Bone marrow (tissue), 2 donors: ENCODE results near the gene WDR90.
"Not testable (repeated sequence)": the region's sequence is repeated elsewhere in the genome, so short reads cannot be mapped to it uniquely, and the experiment has no call there.

ENCODE experiments used
- DNase-seq, 2 donors: peaks; one replicate each; lab custom pipeline; 2025; lab: John Stamatoyannopoulos, UW

The WDR90 gene

GRCh38 chr16:708019-708418 lies 58.9 kb downstream of the WDR90 start:
- no peak for DNase-seq

- no peak for DNase-seq
Measured at GRCh38 chr16:708959-709358, 59.8 kb downstream of the WDR90 start.

GRCh38 chr16:709566-710499 lies 60.7 kb downstream of the WDR90 start:
- DNase-seq, result no peak

- no peak for DNase-seq
Measured at GRCh38 chr16:710500-711075, 61.4 kb downstream of the WDR90 start.

GRCh38 chr16:711084-711483 lies 61.9 kb downstream of the WDR90 start:
- no peak for DNase-seq

GRCh38 chr16:711548-712320 lies 62.6 kb downstream of the WDR90 start:
- peak; percentile 35 to 44 for DNase-seq

- DNase-seq, result not testable (repeated sequence)
Measured at GRCh38 chr16:712740-713250, 63.6 kb downstream of the WDR90 start.

- no peak for DNase-seq
Measured at GRCh38 chr16:714079-714478, 64.9 kb downstream of the WDR90 start.

GRCh38 chr16:714558-715476 lies 65.7 kb downstream of the WDR90 start, which contains the start of gene METRN:
Gene METRN (plus strand): TSS chr16:715118. CDS start chr16:715290, 172 bp downstream.
- peak; percentile 26 to 59 for DNase-seq

- DNase-seq, result no peak
Measured at GRCh38 chr16:715477-716199, 66.5 kb downstream of the WDR90 start.

- DNase-seq, result no peak
Measured at GRCh38 chr16:716200-716568, 67.0 kb downstream of the WDR90 start.

- DNase-seq, result no peak
Measured at GRCh38 chr16:716768-717325, 67.7 kb downstream of the WDR90 start.
